GM19397 (cell line): ENCODE results near the gene PDCD11.
"Not testable (repeated sequence)": the region's sequence is repeated elsewhere in the genome, so short reads cannot be mapped to it uniquely, and the experiment has no call there.

Experiments
- ATAC-seq: cut with Tn5 transposase; IDR thresholded peaks from one replicate; pipeline ENCODE4 v1.9.1; 2021; ENCODE audit warnings: mild to moderate bottlenecking, moderate library complexity; ENCODE audit not compliant: unreplicated experiment

PDCD11 gene

DNA sequence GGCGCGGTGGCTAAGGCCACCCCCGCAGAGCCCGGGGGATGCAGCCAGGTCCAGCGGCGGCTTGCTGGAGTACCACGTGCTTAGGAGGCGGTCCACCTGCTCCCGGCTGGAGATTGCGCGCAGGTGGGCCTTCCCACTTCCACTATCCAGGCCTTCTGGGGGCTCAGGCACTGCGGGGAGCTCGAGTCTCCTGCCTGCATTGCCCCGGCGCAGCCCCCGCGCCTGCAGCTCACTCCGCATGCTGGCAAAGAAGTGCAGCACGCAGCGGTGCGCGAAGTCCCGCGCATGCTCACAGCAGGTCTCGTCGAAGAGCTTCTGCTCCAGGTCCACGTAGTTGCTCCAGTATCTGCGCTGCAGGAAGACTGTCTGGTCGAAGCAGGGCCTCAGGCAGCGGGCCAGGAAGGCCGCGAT lies 76.8 kb downstream of the PDCD11 start:
- ATAC-seq = no peak

DNA sequence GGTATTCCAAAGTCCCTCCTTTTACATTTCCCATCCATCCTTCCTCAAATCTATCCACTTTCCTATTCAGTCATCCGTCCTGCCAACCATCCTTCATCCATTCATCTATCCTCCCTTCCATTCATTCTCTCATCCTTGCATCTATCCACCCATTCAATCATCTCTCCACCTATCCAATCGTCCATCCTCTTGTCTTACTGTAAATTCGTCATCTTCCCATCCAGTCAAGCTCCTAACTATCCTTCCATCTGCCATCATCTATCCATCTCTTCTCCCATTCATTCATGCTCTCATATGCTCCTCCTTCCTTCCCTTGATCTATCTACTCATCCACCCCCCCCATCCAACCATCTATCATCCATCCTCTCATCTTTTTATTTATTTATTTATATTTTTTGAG lies 77.7 kb downstream of the PDCD11 start:
- no peak for ATAC-seq

DNA sequence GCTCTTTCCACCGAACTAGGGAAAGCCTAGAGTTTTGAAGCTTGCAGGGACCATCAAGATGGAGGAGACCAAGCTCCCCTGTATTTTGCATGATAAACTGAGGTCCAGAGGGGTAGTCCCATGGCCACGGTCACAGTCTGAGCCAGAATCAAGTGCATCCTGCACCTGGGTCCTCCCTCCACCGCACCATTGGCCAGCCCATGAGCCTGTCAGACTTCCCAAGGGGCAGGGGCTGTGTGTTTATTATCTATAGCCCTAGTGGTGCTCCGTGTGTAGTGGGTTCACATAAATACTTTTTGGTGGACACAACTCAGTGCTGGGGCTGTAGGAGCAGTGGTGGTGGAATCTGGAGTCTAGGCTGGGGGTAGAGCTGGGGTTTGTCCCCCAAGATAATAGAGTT lies 79.0 kb downstream of the PDCD11 start:
- no peak for ATAC-seq

DNA sequence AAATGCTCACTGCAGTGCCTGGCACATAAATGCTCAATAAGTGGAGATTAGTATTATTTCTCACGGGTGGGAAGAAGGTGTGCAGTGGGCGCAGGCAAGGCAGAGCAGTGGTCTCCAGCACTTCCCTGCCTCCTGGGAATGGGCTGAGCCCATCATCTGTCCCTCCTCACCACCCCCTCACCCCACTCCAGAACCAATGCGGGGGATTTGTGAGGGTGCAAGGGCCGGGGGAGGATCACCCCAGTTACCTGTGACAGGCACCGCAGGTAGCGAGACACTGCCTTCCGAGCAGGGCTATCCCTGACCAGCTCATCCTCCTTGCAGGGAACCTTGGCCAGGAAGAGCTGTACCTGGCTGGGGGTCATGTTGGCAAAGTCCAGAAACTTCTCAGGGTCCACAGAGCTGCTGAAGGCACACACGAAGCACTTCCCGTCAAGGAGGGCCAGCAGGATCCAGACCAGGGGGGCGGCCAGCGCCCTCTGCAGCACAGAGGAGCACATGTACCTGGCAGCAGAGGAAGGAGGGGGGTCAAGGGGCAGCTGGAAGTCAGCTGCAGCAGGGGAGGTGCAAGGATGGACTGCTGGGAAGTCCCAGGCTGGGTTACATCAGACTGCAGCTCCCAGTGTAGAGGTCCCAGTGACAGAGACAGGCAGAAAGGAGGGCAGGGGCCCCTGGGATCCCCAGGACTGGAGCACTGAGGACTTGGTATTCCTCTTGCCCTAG lies 79.8 kb downstream of the PDCD11 start:
- no peak for ATAC-seq

DNA sequence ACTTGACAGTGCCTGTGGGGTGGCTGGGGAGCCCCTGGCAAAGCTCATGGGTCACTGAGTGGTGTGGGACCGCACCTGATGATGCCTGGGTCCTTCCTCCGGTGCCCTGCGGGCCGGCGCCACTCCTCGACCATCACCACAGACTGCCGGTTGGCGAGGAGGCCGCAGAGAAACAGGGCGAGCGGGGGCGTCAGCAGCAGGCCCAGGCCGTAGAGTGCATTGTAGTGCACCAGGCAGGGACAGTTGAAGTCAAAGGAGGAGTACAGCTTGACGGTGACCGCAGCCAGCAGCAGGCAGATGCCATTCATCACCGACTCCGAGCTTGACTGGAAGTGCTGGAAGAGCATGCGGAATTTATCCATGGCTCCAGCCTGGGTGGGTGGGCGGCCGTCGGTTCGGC lies 82.2 kb downstream of the PDCD11 start:
- no peak for ATAC-seq

DNA sequence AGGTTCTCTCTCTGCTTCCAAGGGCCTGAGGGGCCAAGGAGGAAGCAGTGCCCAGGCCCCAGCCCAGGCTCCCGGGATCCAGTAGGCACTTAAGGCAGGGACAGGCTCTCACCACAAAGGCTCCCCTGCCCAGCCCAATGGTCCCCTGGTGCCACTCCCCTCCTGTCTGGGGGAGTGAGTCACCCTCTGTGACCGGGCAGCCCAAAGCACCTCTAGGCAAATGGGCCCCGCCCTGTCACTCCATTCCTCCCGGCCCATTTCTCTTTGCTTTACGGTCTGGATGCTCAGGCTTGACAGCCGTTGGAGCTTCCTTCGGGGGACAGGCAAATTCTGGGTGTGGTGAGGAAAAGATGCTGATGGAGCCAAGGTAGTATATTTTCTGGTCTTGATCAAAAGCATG lies 82.7 kb downstream of the PDCD11 start, which contains the start of gene CALHM3:
CALHM3 (minus strand) TSS at position 106 of the 400 bp plus-strand sequence. CDS start 208 bp downstream, outside the sequence.
- no peak for ATAC-seq

DNA sequence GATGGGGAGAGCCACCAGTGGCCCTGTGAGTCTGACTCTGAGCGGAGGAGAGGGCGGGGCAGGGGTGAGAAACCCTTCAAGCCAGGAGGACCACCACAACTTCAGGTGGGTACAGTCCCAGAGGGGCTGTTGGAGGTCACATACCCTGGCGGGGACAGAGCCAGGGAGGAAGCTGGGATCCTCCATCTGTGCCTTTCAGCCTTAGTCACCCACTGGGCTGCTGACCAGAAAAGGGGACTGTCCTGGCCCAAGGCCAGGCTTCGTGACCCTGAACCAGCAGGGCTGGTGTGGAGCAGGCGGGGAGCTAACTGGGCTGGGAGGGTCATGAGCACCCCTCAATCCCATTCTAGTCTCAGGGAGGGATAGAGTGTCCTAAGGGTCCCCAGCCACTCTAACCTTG lies 84.1 kb downstream of the PDCD11 start:
- ATAC-seq = no peak

DNA sequence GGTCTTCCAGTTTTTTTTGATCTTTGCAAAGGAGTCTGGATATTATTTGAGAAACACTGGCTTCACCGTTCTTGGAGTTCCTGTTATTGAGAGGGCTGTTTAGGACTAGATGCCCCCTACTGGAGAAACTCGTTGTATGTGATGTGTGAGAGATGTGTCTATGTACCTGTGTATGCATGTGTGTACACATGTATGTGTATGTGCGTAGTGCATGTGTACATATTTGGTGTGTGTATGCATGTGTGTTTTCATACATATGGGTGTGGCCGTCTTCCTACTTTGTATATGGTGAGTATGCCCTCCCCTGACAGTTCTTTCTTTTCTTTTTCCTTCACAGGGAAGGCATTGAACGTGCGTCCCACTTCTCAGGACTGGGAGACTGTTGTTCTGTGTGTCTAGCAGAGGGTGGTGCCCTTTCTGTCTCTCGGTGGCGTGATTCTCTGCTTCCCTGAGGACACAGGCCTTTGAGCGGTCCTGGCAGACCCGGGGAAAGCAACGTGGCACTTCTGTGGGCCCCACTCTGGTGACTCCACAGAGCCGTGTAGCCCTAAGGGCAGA lies 85.6 kb downstream of the PDCD11 start:
- no peak for ATAC-seq

DNA sequence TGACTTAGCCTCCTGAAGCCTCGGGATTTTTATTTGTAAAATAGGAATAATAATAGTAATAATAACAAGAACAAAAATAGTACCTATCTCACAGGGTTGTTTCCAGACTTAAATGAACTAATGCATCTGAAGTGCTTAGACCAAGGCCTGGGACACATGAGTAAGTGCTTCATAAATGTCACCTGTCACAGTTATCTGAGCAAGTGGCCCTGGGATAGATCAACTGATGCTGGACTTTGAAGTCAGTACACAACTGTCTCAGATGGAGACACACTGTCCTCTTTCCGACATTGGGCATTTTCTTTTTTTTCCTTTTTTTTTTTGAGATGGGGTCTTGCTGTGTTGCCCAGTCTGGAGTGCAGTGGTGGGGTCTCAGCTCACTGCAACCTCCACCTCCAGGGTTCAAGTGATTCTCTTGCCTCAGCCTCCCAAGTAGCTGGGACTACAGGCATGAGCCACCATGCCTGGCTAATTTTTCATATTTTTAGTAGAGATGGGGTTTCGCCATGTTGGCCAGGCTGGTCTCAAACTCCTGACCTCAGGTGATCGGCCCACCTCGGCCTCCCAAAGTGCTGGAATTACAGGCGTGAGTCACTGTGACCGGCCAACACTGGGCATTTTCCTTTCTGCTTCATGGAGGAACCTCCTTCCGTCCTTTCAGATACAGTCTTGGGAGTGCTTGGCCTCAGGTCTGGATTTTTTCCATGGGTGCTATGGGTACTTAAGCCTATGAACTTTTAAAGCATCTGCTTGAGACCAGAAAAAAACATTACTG lies 90.4 kb downstream of the PDCD11 start:
- ATAC-seq = not testable (repeated sequence)

DNA sequence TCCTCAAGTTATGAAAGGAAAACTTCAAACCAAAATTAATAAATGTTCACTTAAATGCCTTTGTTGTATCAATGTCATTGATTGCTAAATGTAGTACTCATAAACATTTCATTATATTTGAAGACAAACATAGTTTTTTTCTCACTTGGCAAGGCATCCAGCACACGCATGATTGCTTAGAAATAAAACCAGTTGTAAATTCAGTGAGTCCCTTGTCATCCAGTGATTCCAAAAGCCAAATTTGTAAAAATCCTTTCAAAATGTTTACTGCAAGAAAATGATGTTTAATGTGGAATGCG lies 90.9 kb downstream of the PDCD11 start:
- ATAC-seq = no peak

DNA sequence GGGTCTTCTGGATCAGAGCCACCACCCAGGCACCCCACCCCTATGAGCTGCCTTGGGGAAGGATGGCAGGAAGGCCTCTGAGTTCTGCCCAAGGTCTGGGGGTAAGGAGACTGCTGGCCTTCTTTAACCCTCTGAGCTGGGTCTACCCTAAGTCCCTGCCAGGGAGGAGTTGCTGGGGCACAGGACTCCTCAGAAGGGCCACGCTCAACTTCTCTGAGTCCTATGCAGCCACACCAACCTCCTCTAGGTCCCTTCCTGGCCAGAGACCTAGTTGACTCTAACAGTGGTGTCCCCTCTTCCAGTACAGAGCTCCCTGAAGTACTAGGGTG lies 94.5 kb downstream of the PDCD11 start:
- no peak for ATAC-seq

DNA sequence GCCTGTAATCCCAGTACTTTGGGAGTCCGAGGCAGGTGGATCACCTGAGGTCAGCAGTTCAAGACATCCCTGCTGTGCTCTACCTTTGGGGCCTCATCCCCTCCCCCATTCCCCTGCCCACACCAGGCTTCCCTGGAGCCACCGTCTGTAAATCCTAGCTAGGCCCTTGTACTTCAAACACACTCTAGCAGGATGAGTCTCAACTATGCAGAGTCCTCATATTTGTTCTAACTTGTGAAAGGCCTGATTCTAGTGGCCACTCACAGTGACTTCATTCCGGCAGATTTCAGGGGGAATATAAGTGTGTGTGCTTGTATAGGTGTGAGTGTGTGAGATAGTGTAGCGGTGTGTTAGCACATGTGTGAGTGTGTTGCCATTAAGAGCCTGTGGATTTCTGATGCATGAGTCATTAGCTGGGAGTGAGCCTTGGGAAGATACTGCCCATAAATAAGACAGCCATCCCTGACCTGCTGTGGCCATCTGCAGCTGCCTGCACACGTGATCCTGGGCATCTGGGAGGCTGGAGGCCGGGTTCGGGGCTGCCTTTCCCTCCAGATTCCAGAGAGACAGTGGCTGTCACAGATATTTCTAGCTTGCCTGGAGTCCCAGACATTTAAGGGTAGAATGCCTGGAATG lies 95.4 kb downstream of the PDCD11 start:
- no peak for ATAC-seq

DNA sequence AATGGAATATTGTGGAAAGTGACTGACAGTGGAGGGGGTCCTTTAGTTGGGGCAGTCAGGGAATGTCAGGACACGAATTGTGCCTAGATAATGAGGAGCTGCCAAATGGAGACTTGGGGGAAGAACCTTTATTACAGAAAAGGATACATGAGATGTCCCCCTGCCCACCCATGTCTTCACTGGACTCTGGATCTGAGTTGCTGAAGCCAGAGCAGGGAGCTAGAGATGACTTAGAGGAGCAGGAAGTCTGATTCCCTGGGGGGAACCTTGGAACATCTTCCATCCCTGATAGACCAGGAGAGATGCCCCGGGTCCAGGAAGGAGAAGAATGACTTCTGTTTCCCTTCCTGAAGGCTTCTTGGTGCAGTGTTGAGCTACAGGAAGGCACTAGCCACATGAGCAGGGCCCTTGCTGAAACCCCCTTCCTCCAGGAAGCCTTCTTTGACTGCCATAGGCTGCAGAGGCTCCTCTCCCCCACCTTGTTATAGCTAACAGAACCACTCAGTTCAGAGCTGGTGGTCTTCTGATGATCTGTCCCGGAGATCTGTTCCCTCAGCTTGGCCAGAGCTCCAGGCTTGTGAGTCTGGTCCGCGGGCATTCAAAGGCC lies 96.3 kb downstream of the PDCD11 start:
- no peak for ATAC-seq

DNA sequence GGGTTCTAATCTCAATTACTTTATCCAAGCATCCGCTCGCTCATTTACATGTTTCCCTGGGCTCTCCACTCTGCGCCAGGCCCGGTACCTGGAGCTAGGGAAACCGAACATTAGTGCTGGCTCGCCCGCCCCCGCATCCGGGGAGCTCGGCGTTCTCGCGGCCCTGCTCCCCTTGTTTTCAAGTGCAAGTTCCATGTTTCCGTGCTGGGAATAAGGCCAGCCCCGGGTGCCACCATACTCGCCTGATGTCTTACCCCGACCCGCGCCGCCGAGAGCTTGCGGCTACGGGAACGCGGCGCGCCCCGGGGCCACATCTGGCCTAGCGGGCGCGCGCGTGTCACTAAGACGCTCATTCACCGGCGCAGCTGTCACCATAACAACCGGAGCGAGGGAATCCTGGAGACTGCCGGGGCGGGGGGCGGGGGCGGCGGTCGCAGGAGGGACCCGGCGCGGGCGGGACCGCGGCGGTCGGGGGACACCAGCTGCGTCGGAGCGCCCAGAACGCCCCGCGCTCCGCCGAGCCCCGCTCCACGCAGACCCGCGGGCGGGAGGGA lies 97.0 kb downstream of the PDCD11 start, which contains the start of gene NEURL1:
NEURL1 (plus strand) TSS at position 344 of the 554 bp plus-strand sequence. CDS start 683 bp downstream, outside the sequence.
- no peak for ATAC-seq

DNA sequence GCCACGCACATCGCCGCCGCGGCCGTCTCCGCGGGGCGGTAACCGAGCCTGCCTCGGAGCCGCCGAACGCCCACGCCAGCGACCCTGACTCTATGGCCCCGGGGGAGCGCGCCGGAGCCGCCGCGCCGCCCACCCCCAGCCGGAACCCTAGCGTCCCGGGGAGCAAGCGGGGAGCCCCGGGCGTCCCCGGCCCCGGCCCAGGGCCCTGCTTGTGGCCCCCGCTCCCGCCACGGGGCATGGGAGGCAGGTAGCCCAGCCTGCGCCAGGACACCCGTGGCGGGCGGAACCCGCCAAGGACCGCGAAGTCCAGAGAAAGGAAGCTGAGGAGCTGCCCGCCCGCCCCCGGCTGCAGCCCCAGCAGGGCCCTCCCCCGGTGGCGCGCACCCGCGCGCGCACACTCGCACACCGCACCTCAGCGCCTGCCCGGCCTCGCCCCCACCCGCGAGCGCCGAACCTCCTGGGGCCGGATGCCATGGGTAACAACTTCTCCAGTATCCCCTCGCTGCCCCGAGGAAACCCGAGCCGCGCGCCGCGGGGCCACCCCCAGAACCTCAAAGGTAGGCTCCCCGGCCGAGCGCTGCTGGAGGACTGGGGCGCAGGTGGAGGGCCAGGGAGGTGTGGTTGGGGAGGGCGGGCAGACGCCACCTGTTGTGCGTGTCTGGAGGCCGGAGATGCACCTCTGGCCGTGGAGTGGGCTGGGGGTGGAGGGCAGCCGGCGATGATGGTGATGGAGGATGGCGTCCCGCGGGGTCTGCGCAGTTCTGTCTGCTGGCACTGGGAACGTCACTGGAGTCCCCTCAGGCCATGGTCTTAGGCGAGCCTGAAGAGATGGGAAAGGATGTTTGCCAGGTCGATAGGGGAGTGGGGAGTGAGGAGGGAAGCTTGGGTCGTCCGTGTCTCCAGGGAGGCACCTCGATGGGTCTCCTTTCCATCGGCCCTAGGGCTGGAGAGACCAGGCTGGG lies 97.8 kb downstream of the PDCD11 start:
- ATAC-seq = no peak

DNA sequence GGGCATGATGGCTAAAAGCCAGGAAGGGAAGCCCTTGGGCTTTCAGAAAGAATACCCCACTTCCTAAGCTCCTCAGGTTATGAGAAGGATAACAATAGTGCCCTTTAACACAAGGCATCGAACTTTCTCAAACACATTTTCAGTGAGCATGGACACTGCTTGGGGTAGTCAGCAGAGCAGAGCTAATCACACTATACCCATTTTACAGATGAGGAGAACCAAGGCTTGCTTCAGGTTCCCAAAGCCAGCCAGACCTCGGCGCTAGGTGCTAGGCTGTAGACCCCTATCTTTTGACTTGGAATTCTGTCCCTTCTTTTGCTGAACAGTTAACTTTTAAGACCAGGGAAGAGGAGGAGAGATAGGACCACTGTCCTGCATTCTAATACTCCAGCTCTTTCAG lies 98.9 kb downstream of the PDCD11 start:
- ATAC-seq = no peak
